ENCODE measurements around the gene ATF6B. TPM values are rescaled to one million over a fixed set of nuclear protein-coding genes. Genes with fewer than 3 reads are reported as not detected.

The ATF6B gene
- total RNA-seq, 1 donor from 2014 or later: 95.0 TPM

DNA sequence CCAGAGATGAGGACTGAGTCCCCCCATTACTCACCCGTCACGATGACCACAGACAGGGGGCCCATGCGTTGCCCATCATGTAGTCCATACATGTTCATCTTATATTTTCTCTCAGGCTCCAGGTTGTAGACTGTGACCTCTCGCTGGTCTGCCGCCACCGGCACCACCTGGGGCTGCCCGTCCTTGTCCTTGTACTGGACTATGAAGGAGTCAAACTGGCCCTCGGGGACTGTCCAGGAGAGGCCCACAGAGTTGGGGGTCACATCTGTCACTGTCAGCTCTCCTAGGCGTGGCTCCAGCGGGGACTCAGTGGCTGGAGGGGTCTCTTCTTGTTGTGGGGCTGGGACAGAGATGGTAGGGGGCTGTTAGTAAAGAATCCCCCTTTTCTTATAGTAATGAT, 54.4 kb downstream of the ATF6B start:
- no peak overlapping the region for H3K27ac Mint-ChIP-seq
- TF ChIP-seq CTCF (IDR thresholded peaks at IDR 0.05; ENCODE audit: unreplicated experiment): no peak
- H3K4me3 Mint-ChIP-seq (ENCODE audit: low read depth): no peak overlapping the region
- no peak for DNase-seq (ENCODE audit: low spot score, unreplicated experiment)
- H3K9me3 Mint-ChIP-seq (ENCODE audit: low read depth): no peaks in the 10 kb centered on the region
- H3K27me3 Mint-ChIP-seq: no peaks in the 10 kb centered on the region
- H3K4me1 Mint-ChIP-seq (ENCODE audit: low read depth): no peaks in the 10 kb centered on the region
- H3K36me3 Mint-ChIP-seq (ENCODE audit: insufficient read depth): no peaks in the 10 kb centered on the region

DNA sequence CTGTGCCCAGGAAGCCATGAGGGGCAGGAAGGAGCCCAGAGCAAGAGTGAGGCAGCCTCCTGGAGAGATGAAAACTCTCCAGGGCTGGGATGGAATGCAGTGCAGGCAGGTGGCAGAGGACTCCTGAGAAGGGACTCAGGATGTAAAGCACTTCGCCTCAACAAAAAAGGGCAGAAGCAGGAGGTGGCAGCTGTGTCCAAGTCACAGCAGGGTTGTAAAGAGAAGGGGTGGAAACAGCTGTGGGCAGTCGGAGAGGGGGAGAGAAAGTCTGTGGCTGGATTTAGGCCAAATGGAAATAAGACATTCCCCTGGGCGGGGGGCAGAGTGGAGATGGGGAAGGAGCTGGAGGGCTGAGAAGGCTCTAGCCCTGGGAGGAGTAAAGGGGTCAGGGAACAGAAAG, 54.9 kb downstream of the ATF6B start:
- Mint-ChIP-seq H3K27me3 (no peaks in the 10 kb centered on the region), H3K9me3 (ENCODE audit: low read depth) (no peaks in the 10 kb centered on the region), H3K4me3 (ENCODE audit: low read depth) (no peak overlapping the region), H3K4me1 (ENCODE audit: low read depth) (no peaks in the 10 kb centered on the region), H3K36me3 (ENCODE audit: insufficient read depth) (no peaks in the 10 kb centered on the region), H3K27ac (peak overlapping the region; percentile 22)
- no peak for TF ChIP-seq CTCF (IDR thresholded peaks at IDR 0.05; ENCODE audit: unreplicated experiment)
- DNase-seq (ENCODE audit: low spot score, unreplicated experiment): no peak

- H3K36me3 Mint-ChIP-seq (ENCODE audit: insufficient read depth): no peaks in the 10 kb centered on the region
- no peaks in the 10 kb centered on the region for H3K9me3 Mint-ChIP-seq (ENCODE audit: low read depth)
- peak overlapping the region; percentile 33 for H3K27ac Mint-ChIP-seq
- H3K4me1 Mint-ChIP-seq (ENCODE audit: low read depth): no peaks in the 10 kb centered on the region
- no peak for DNase-seq (ENCODE audit: low spot score, unreplicated experiment)
- H3K4me3 Mint-ChIP-seq (ENCODE audit: low read depth): no peak overlapping the region
- TF ChIP-seq CTCF (IDR thresholded peaks at IDR 0.05; ENCODE audit: unreplicated experiment): no peak
- no peaks in the 10 kb centered on the region for H3K27me3 Mint-ChIP-seq
Observed at GRCh38 chr6:32070814-32071543, 57.1 kb downstream of the ATF6B start.

GRCh38 chr6:32069878-32070515, 58.0 kb downstream of the ATF6B start:
- Mint-ChIP-seq H3K36me3 (ENCODE audit: insufficient read depth) (no peaks in the 10 kb centered on the region), H3K27ac (peak overlapping the region; percentile 83), H3K4me1 (ENCODE audit: low read depth) (no peaks in the 10 kb centered on the region), H3K4me3 (ENCODE audit: low read depth) (no peak overlapping the region), H3K9me3 (ENCODE audit: low read depth) (no peaks in the 10 kb centered on the region), H3K27me3 (no peaks in the 10 kb centered on the region)
- no peak for DNase-seq (ENCODE audit: low spot score, unreplicated experiment)
- TF ChIP-seq CTCF (IDR thresholded peaks at IDR 0.05; ENCODE audit: unreplicated experiment): no peak

GRCh38 chr6:32069460-32069859, 58.6 kb downstream of the ATF6B start:
- no peak for TF ChIP-seq CTCF (IDR thresholded peaks at IDR 0.05; ENCODE audit: unreplicated experiment)

More at GRCh38 chr6:32069460-32069859, 58.6 kb downstream of the ATF6B start:
- no peak for DNase-seq (ENCODE audit: low spot score, unreplicated experiment)
- Mint-ChIP-seq H3K27me3 (no peaks in the 10 kb centered on the region), H3K27ac (no peak overlapping the region), H3K9me3 (ENCODE audit: low read depth) (no peaks in the 10 kb centered on the region), H3K36me3 (ENCODE audit: insufficient read depth) (no peaks in the 10 kb centered on the region), H3K4me1 (ENCODE audit: low read depth) (no peaks in the 10 kb centered on the region), H3K4me3 (ENCODE audit: low read depth) (no peak overlapping the region)

Data from progenitor cell of endocrine pancreas (in vitro differentiated cells).